ENCODE measurements around the gene IL23A. TPM values are rescaled to one million over a fixed set of nuclear protein-coding genes. Genes with fewer than 3 reads are reported as not detected.
A peak's percentile ranks its signal among the peaks of the same experiment; 100 is the strongest.

IL23A gene
- total RNA-seq, 3 donors from 2014 or later (not counting 1 experiment from before 2014, with no cell fraction given), result 1.8 to 2.7 (median 2.2) TPM

DNA sequence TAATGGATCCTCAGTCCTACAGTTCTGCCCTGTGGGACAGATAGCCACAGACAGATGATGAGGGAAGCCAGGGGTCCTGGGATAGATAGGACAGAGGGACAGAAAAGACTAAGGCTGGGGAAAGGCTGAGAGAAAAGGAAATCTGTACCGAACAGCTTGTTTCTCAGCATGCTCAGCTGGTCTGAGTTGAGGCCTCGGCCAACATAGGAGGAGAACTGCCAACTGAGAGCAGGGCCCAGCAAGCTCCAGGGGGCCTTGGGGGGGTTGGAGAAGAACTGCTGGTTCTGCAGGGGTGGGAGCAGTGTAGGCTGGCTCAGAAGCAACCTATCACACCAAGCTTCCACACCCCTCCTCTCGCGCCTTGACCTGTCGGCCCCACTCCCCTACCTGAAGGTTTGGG is 10.1 kb downstream of the IL23A start:
- ATAC-seq, result no peak
- WGBS (ENCODE audit: insufficient coverage), result 100% methylated on average over 5 of the region's 5 CpGs
- Mint-ChIP-seq H3K4me1 (peaks cover 0 to 3% of the 10 kb centered on the region in 2 donors), H3K4me3 (no peak overlapping the region), H3K27me3 (ENCODE audit: low read depth in 2 of 2) (no peaks in the 10 kb centered on the region), H3K36me3 (peaks cover 11% of the 10 kb centered on the region), H3K9me3 (no peaks in the 10 kb centered on the region), H3K27ac (no peak overlapping the region)
- H3K27me3 ChIP-seq (ENCODE audit: control insufficient read depth, insufficient read depth, low read length), result no peaks in the 10 kb centered on the region
- DNase-seq, result no peak
- H3K27ac ChIP-seq (ENCODE audit: low read length), result no peak overlapping the region
- no peaks in the 10 kb centered on the region for H3K4me1 ChIP-seq (ENCODE audit: control insufficient read depth, insufficient read depth, low read length)
- peaks cover 73% of the 10 kb centered on the region for H3K36me3 ChIP-seq (ENCODE audit: control insufficient read depth, insufficient read depth, low read length)
- no peaks in the 10 kb centered on the region for H3K9me3 ChIP-seq (ENCODE audit: control insufficient read depth, insufficient read depth, low read length)
- TF ChIP-seq, protein P1, sequence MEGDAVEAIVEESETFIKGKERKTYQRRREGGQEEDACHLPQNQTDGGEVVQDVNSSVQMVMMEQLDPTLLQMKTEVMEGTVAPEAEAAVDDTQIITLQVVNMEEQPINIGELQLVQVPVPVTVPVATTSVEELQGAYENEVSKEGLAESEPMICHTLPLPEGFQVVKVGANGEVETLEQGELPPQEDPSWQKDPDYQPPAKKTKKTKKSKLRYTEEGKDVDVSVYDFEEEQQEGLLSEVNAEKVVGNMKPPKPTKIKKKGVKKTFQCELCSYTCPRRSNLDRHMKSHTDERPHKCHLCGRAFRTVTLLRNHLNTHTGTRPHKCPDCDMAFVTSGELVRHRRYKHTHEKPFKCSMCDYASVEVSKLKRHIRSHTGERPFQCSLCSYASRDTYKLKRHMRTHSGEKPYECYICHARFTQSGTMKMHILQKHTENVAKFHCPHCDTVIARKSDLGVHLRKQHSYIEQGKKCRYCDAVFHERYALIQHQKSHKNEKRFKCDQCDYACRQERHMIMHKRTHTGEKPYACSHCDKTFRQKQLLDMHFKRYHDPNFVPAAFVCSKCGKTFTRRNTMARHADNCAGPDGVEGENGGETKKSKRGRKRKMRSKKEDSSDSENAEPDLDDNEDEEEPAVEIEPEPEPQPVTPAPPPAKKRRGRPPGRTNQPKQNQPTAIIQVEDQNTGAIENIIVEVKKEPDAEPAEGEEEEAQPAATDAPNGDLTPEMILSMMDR (IDR thresholded peaks at IDR 0.05), result no peak
- intact Hi-C loops (cut with micrococcal nuclease), result no loop called here
- H3K4me3 ChIP-seq (ENCODE audit: low read length), result no peak overlapping the region

DNA sequence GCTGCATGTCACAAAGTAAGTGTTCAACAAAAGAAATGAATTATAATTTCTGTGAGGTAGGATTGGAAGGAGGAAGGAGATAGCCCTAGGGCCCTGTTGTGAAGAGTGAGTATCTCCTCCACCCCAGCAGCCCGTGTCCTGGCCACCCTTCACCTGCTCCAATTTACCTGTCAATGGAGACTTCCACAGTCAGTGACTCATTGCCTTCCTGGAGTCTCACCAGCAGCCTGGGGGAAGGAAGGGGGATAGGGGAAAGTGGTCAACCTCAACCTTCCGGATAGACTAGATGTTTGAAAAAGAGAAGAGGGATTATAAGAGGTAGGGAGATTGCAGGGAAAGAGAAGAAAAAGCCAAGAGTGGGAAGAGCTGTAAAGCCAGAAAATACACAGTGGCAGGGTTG is 12.0 kb downstream of the IL23A start:
- TF ChIP-seq, protein P1 (IDR thresholded peaks at IDR 0.05), result no peak
- Histone ChIP-seq H3K9me3 (ENCODE audit: control insufficient read depth, insufficient read depth, low read length) (no peaks in the 10 kb centered on the region), H3K36me3 (ENCODE audit: control insufficient read depth, insufficient read depth, low read length) (peaks cover 83% of the 10 kb centered on the region), H3K27ac (ENCODE audit: low read length) (no peak overlapping the region), H3K4me1 (ENCODE audit: control insufficient read depth, insufficient read depth, low read length) (no peaks in the 10 kb centered on the region), H3K4me3 (ENCODE audit: low read length) (no peak overlapping the region), H3K27me3 (ENCODE audit: control insufficient read depth, insufficient read depth, low read length) (no peaks in the 10 kb centered on the region)
- Mint-ChIP-seq H3K27ac (peak overlapping the region in 1 of 2 donors; percentile 32), H3K4me1 (no peaks in the 10 kb centered on the region), H3K27me3 (ENCODE audit: low read depth in 2 of 2) (no peaks in the 10 kb centered on the region), H3K4me3 (no peak overlapping the region), H3K36me3 (peaks cover 11% of the 10 kb centered on the region), H3K9me3 (no peaks in the 10 kb centered on the region)
- ATAC-seq, result no peak
- no peak for DNase-seq
- intact Hi-C loops (cut with micrococcal nuclease), result no loop called here
- WGBS (ENCODE audit: insufficient coverage), result 100% methylated on average over 1 of the region's 2 CpGs

DNA sequence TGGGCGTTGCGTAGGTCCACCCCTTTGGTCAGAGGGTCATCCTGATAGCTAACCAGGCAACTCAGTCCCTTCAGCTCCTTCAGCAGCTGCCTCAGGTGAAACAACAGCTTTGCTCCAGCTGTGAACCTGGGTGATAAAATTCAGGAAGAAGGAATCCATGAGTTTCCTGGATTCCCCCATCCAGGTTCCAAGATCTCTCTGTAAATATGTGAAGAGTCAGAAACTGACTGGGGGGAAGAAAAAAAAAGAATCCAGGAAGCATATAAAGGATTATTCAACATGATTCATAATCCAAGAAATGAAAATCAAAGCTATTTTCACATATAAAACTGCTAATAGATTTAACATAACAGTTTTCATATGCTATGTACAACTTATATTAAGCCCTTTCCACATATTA is 12.6 kb downstream of the IL23A start:
- 96% methylated on average over 2 of the region's 2 CpGs for WGBS (ENCODE audit: insufficient coverage)
- intact Hi-C loops (cut with micrococcal nuclease), result no loop called here

More for the DNA sequence above, 12.6 kb downstream of the IL23A start:
- ATAC-seq (no peak), DNase-seq (no peak)
- Histone ChIP-seq H3K4me3 (ENCODE audit: low read length) (no peak overlapping the region), H3K27me3 (ENCODE audit: control insufficient read depth, insufficient read depth, low read length) (no peaks in the 10 kb centered on the region), H3K4me1 (ENCODE audit: control insufficient read depth, insufficient read depth, low read length) (no peaks in the 10 kb centered on the region), H3K36me3 (ENCODE audit: control insufficient read depth, insufficient read depth, low read length) (peaks cover 83% of the 10 kb centered on the region), H3K9me3 (ENCODE audit: control insufficient read depth, insufficient read depth, low read length) (no peaks in the 10 kb centered on the region), H3K27ac (ENCODE audit: low read length) (no peak overlapping the region)
- no peaks in the 10 kb centered on the region for H3K9me3 Mint-ChIP-seq
- H3K27ac Mint-ChIP-seq, result no peak overlapping the region
- H3K4me3 Mint-ChIP-seq, result no peak overlapping the region
- TF ChIP-seq, protein P1 (IDR thresholded peaks at IDR 0.05), result no peak
- peaks cover 11% of the 10 kb centered on the region for H3K36me3 Mint-ChIP-seq
- H3K27me3 Mint-ChIP-seq (ENCODE audit: low read depth in 2 of 2), result no peaks in the 10 kb centered on the region
- H3K4me1 Mint-ChIP-seq, result no peaks in the 10 kb centered on the region

Data from natural killer cell (primary cell).